ENCODE data around the gene ADD1. TPM values are rescaled to one million over a fixed set of nuclear protein-coding genes. Genes with fewer than 3 reads are reported as not detected.

Gene ADD1
- total RNA-seq, 2 experiments from 2014 or later, result 251 to 260 TPM

- ATAC-seq, result no peak
- Mint-ChIP-seq H3K9me3 (ENCODE audit: low read depth) (no peaks in the 10 kb centered on the region), H3K27me3 (no peaks in the 10 kb centered on the region), H3K4me3 (no peak overlapping the region), H3K27ac (no peak overlapping the region), H3K4me1 (peaks cover 36% of the 10 kb centered on the region), H3K36me3 (peaks cover 9% of the 10 kb centered on the region)
- CTCF ChIA-PET, result interaction anchor here (1.1 kb wide), 1 partner anchor 10 kb away, joined by 4 read pairs; no protein-coding TSS in a partner anchor
- DNase-seq, result no peak
Observed at GRCh38 chr4:2869659-2870058, 26.0 kb downstream of the ADD1 start.

GRCh38 chr4:2870082-2870481 lies 26.4 kb downstream of the ADD1 start:
- Mint-ChIP-seq H3K4me3 (no peak overlapping the region), H3K9me3 (ENCODE audit: low read depth) (no peaks in the 10 kb centered on the region), H3K36me3 (peaks cover 9% of the 10 kb centered on the region), H3K27me3 (no peaks in the 10 kb centered on the region), H3K4me1 (peaks cover 38% of the 10 kb centered on the region), H3K27ac (no peak overlapping the region)
- DNase-seq (no peak), ATAC-seq (no peak)
- CTCF ChIA-PET, result interaction anchor here (1.0 kb wide), 1 partner anchor 45 kb away, joined by 3 read pairs; no protein-coding TSS in a partner anchor

GRCh38 chr4:2871466-2871865 lies 27.8 kb downstream of the ADD1 start:
- Mint-ChIP-seq H3K27me3 (no peaks in the 10 kb centered on the region), H3K4me1 (peaks cover 42% of the 10 kb centered on the region), H3K9me3 (ENCODE audit: low read depth) (no peaks in the 10 kb centered on the region), H3K27ac (peak overlapping the region; percentile 4), H3K36me3 (peaks cover 18% of the 10 kb centered on the region), H3K4me3 (no peak overlapping the region)
- CTCF ChIA-PET, result interaction anchor here (0.6 to 1.5 kb wide), 9 partner anchors 10 to 1476 kb away, joined by 3 to 4 read pairs (median 3); no protein-coding TSS in a partner anchor
- DNase-seq (no peak), ATAC-seq (no peak)

- Mint-ChIP-seq H3K9me3 (ENCODE audit: low read depth) (no peaks in the 10 kb centered on the region), H3K27me3 (no peaks in the 10 kb centered on the region), H3K4me3 (no peak overlapping the region), H3K36me3 (peaks cover 19% of the 10 kb centered on the region), H3K4me1 (peaks cover 41% of the 10 kb centered on the region), H3K27ac (peak overlapping the region; percentile 4)
- DNase-seq, result no peak
- peak; percentile 27 for ATAC-seq
- CTCF ChIA-PET, result interaction anchor here (1.0 to 1.5 kb wide), 6 partner anchors 11 to 164 kb away, joined by 3 to 4 read pairs (median 3); no protein-coding TSS in a partner anchor
Observed at GRCh38 chr4:2871911-2872310, 28.3 kb downstream of the ADD1 start.

- Mint-ChIP-seq H3K9me3 (ENCODE audit: low read depth) (no peaks in the 10 kb centered on the region), H3K4me3 (no peak overlapping the region), H3K27ac (no peak overlapping the region), H3K4me1 (peaks cover 40% of the 10 kb centered on the region), H3K36me3 (peaks cover 26% of the 10 kb centered on the region), H3K27me3 (no peaks in the 10 kb centered on the region)
- no peak for ATAC-seq
- CTCF ChIA-PET, result interaction anchor here (1.1 kb wide), 1 partner anchor 11 kb away, joined by 3 read pairs; no protein-coding TSS in a partner anchor
- DNase-seq, result no peak
Observed at GRCh38 chr4:2873329-2873728, 29.7 kb downstream of the ADD1 start.

- Mint-ChIP-seq H3K36me3 (peaks cover 30% of the 10 kb centered on the region), H3K4me1 (peaks cover 40% of the 10 kb centered on the region), H3K9me3 (ENCODE audit: low read depth) (no peaks in the 10 kb centered on the region), H3K4me3 (no peak overlapping the region), H3K27ac (no peak overlapping the region), H3K27me3 (no peaks in the 10 kb centered on the region)
- DNase-seq (no peak), ATAC-seq (no peak)
- CTCF ChIA-PET, result interaction anchor here (1.3 kb wide), 1 partner anchor 74 kb away, joined by 3 read pairs; no protein-coding TSS in a partner anchor
Observed at GRCh38 chr4:2874861-2875260, 31.2 kb downstream of the ADD1 start.

GRCh38 chr4:2875556-2875955 lies 31.9 kb downstream of the ADD1 start:
- CTCF ChIA-PET, result interaction anchor here (0.6 to 1.3 kb wide), 2 partner anchors 74 to 96 kb away, joined by 3 read pairs; no protein-coding TSS in a partner anchor
- no peak overlapping the region for H3K4me3 Mint-ChIP-seq
- H3K27me3 Mint-ChIP-seq, result no peaks in the 10 kb centered on the region
- DNase-seq (no peak), ATAC-seq (no peak)
- peaks cover 39% of the 10 kb centered on the region for H3K4me1 Mint-ChIP-seq
- no peaks in the 10 kb centered on the region for H3K9me3 Mint-ChIP-seq (ENCODE audit: low read depth)
- H3K36me3 Mint-ChIP-seq, result peaks cover 32% of the 10 kb centered on the region
- no peak overlapping the region for H3K27ac Mint-ChIP-seq

GRCh38 chr4:2878346-2878745 lies 34.7 kb downstream of the ADD1 start:
- no peak overlapping the region for H3K4me3 Mint-ChIP-seq
- H3K27ac Mint-ChIP-seq, result no peak overlapping the region
- H3K36me3 Mint-ChIP-seq, result peaks cover 33% of the 10 kb centered on the region

GRCh38 chr4:2879026-2879425 lies 35.4 kb downstream of the ADD1 start:
- DNase-seq (no peak), ATAC-seq (no peak)
- peaks cover 34% of the 10 kb centered on the region for H3K36me3 Mint-ChIP-seq
- no peak overlapping the region for H3K4me3 Mint-ChIP-seq
- CTCF ChIA-PET, result interaction anchor here (1.2 to 1.8 kb wide), 3 partner anchors 10 to 28 kb away, joined by 3 to 4 read pairs (median 4); no protein-coding TSS in a partner anchor
- no peaks in the 10 kb centered on the region for H3K27me3 Mint-ChIP-seq
- H3K9me3 Mint-ChIP-seq (ENCODE audit: low read depth), result no peaks in the 10 kb centered on the region
- H3K27ac Mint-ChIP-seq, result no peak overlapping the region
- peaks cover 20% of the 10 kb centered on the region for H3K4me1 Mint-ChIP-seq

More at GRCh38 chr4:2878346-2878745, 34.7 kb downstream of the ADD1 start:
- no peak for ATAC-seq
- Mint-ChIP-seq H3K9me3 (ENCODE audit: low read depth) (no peaks in the 10 kb centered on the region), H3K27me3 (no peaks in the 10 kb centered on the region), H3K4me1 (peaks cover 21% of the 10 kb centered on the region)
- no peak for DNase-seq
- CTCF ChIA-PET, result interaction anchor here (1.8 kb wide), 1 partner anchor 9 kb away, joined by 4 read pairs; no protein-coding TSS in a partner anchor

GRCh38 chr4:2881431-2881830 lies 37.8 kb downstream of the ADD1 start:
- H3K4me3 Mint-ChIP-seq, result no peak overlapping the region
- CTCF ChIA-PET, result no interaction called here
- peaks cover 40% of the 10 kb centered on the region for H3K36me3 Mint-ChIP-seq
- H3K27me3 Mint-ChIP-seq, result no peaks in the 10 kb centered on the region
- no peak for ATAC-seq
- no peaks in the 10 kb centered on the region for H3K9me3 Mint-ChIP-seq (ENCODE audit: low read depth)
- H3K4me1 Mint-ChIP-seq, result peaks cover 5% of the 10 kb centered on the region
- no peak overlapping the region for H3K27ac Mint-ChIP-seq
- DNase-seq, result no peak

- CTCF ChIA-PET, result no interaction called here
- no peak overlapping the region for H3K27ac Mint-ChIP-seq
- no peaks in the 10 kb centered on the region for H3K9me3 Mint-ChIP-seq (ENCODE audit: low read depth)
- DNase-seq, result no peak
- no peak for ATAC-seq
- H3K4me3 Mint-ChIP-seq, result no peak overlapping the region
- no peaks in the 10 kb centered on the region for H3K27me3 Mint-ChIP-seq
- H3K4me1 Mint-ChIP-seq, result peaks cover 2% of the 10 kb centered on the region
- peaks cover 44% of the 10 kb centered on the region for H3K36me3 Mint-ChIP-seq
Observed at GRCh38 chr4:2882341-2882740, 38.7 kb downstream of the ADD1 start.

- CTCF ChIA-PET, result no interaction called here
- no peak for DNase-seq
Observed at GRCh38 chr4:2886161-2886560, 42.5 kb downstream of the ADD1 start.

GRCh38 chr4:2886622-2887021 lies 43.0 kb downstream of the ADD1 start:
- H3K27ac Mint-ChIP-seq, result no peak overlapping the region
- H3K9me3 Mint-ChIP-seq (ENCODE audit: low read depth), result no peaks in the 10 kb centered on the region
- peaks cover 40% of the 10 kb centered on the region for H3K36me3 Mint-ChIP-seq
- no peak for ATAC-seq
- no peak overlapping the region for H3K4me3 Mint-ChIP-seq
- CTCF ChIA-PET, result no interaction called here
- H3K27me3 Mint-ChIP-seq, result no peaks in the 10 kb centered on the region
- no peak for DNase-seq
- H3K4me1 Mint-ChIP-seq, result peaks cover 2% of the 10 kb centered on the region

More at GRCh38 chr4:2886161-2886560, 42.5 kb downstream of the ADD1 start:
- no peaks in the 10 kb centered on the region for H3K9me3 Mint-ChIP-seq (ENCODE audit: low read depth)
- no peaks in the 10 kb centered on the region for H3K4me1 Mint-ChIP-seq
- no peak overlapping the region for H3K27ac Mint-ChIP-seq
- no peaks in the 10 kb centered on the region for H3K27me3 Mint-ChIP-seq
- H3K4me3 Mint-ChIP-seq, result no peak overlapping the region
- ATAC-seq, result no peak
- peaks cover 40% of the 10 kb centered on the region for H3K36me3 Mint-ChIP-seq

- ATAC-seq (no peak), DNase-seq (no peak)
- CTCF ChIA-PET, result no interaction called here
- H3K9me3 Mint-ChIP-seq (ENCODE audit: low read depth), result no peaks in the 10 kb centered on the region
- H3K27me3 Mint-ChIP-seq, result no peaks in the 10 kb centered on the region
- H3K4me3 Mint-ChIP-seq, result no peak overlapping the region
- no peak overlapping the region for H3K27ac Mint-ChIP-seq
- H3K4me1 Mint-ChIP-seq, result peaks cover 4% of the 10 kb centered on the region
- peaks cover 42% of the 10 kb centered on the region for H3K36me3 Mint-ChIP-seq
Observed at GRCh38 chr4:2887343-2887742, 43.7 kb downstream of the ADD1 start.
